ENCODE measurements around the gene KAT2B.

KAT2B gene

GRCh38 chr3:20101041-20101440, 60.8 kb downstream of the KAT2B start:
- DNase-seq, result no peak

GRCh38 chr3:20103731-20104130, 63.5 kb downstream of the KAT2B start:
- DNase-seq, result no peak

- no peak for DNase-seq
These were observed 64.0 kb downstream of the KAT2B start for GRCh38 chr3:20104167-20104661.

GRCh38 chr3:20105513-20106280, 65.5 kb downstream of the KAT2B start:
- DNase-seq, result no peak

GRCh38 chr3:20107722-20108121, 67.5 kb downstream of the KAT2B start:
- DNase-seq, result no peak

GRCh38 chr3:20108869-20109268, 68.6 kb downstream of the KAT2B start:
- DNase-seq, result no peak

- no peak for DNase-seq
These were observed 70.6 kb downstream of the KAT2B start for GRCh38 chr3:20110826-20111225.

GRCh38 chr3:20111836-20112235, 71.6 kb downstream of the KAT2B start:
- DNase-seq, result no peak

GRCh38 chr3:20121088-20121487, 80.8 kb downstream of the KAT2B start:
- no peak for DNase-seq

- no peak for DNase-seq
These were observed 82.9 kb downstream of the KAT2B start for GRCh38 chr3:20123131-20123652.

- DNase-seq, result no peak
These were observed 85.0 kb downstream of the KAT2B start for GRCh38 chr3:20125289-20125688.

GRCh38 chr3:20125897-20126296, 85.7 kb downstream of the KAT2B start:
- DNase-seq, result no peak

- no peak for DNase-seq
These were observed 88.1 kb downstream of the KAT2B start for GRCh38 chr3:20128358-20128757.

GRCh38 chr3:20130106-20130505, 89.9 kb downstream of the KAT2B start:
- peak; percentile 1 for DNase-seq

- DNase-seq, result no peak
These were observed 96.0 kb downstream of the KAT2B start for GRCh38 chr3:20136231-20136630.

- DNase-seq, result peak; percentile 67
These were observed 97.4 kb downstream of the KAT2B start for GRCh38 chr3:20137647-20138046.

GRCh38 chr3:20140881-20141280, 100.6 kb downstream of the KAT2B start:
- DNase-seq, result no peak

- DNase-seq, result peak; percentile 29
These were observed 101.1 kb downstream of the KAT2B start for GRCh38 chr3:20141316-20141715.

- peak; percentile 77 for DNase-seq
These were observed 101.6 kb downstream of the KAT2B start for GRCh38 chr3:20141851-20142250.

- DNase-seq, result no peak
These were observed 102.3 kb downstream of the KAT2B start for GRCh38 chr3:20142517-20142916.

- no peak for DNase-seq
These were observed 103.3 kb downstream of the KAT2B start for GRCh38 chr3:20143519-20143918.

- DNase-seq, result no peak
These were observed 105.6 kb downstream of the KAT2B start for GRCh38 chr3:20145874-20146273.

- no peak for DNase-seq
These were observed 106.1 kb downstream of the KAT2B start for GRCh38 chr3:20146301-20146700.

GRCh38 chr3:20147361-20147760, 107.1 kb downstream of the KAT2B start:
- no peak for DNase-seq

- peak; percentile 11 for DNase-seq
These were observed 108.2 kb downstream of the KAT2B start for GRCh38 chr3:20148466-20148865.

Measured in NCI-H82 (cell line).